Panc1 (cell line): ENCODE data around the gene BTN3A1. TPM values are rescaled to one million over a fixed set of nuclear protein-coding genes. Genes with fewer than 3 reads are reported as not detected.
"Not testable (repeated sequence)": the region's sequence is repeated elsewhere in the genome, so short reads cannot be mapped to it uniquely, and the experiment has no call there.

ENCODE experiments used
- ATAC-seq: fragments of 200-7000 bp; cut with Tn5 transposase; 2 replicates; pipeline ENCODE4 v1.9.1; 2020; ENCODE audit warnings: mild to moderate bottlenecking, moderate library complexity
- BruUV-seq: library from RNA; stranded (reverse); fragments of 400-500 nt; replicated peaks from 2 replicates; lab custom pipeline; 2021; lab: Mats Ljungman, UMichigan
- CTCF ChIA-PET: fragments of 300-600 bp; sonication (Branson Sonifier 250); formaldehyde crosslinking; loops from one replicate; lab custom pipeline; 2022; ENCODE audit warnings: antibody characterized with exemption; lab: Charles Lee
- POLR2A ChIA-PET: fragments of 300-600 bp; sonication (Branson Sonifier 250); formaldehyde crosslinking; loops from one replicate; lab custom pipeline; 2022; ENCODE audit warnings: antibody characterized with exemption; lab: Charles Lee
- DNase-seq: peaks from one replicate; pipeline ENCODE4 v3.0.0-alpha.2; 2010; ENCODE audit warnings: low read depth, low spot score
- H3K27ac ChIP-seq: 2 replicates; pipeline ENCODE4 v1.5.1; 2011; ENCODE audit warnings: mild to moderate bottlenecking, low read length, inconsistent platforms
- H3K27me3 ChIP-seq: fragments of 200-500 bp; sonication (Bioruptor generic); 2 replicates; pipeline ENCODE4 v1.6.0; 2014; ENCODE audit warnings: low read length, inconsistent platforms; ENCODE audit not compliant: control insufficient read depth, insufficient read depth
- H3K36me3 ChIP-seq: fragments of 200-500 bp; sonication (Bioruptor generic); 2 replicates; pipeline ENCODE4 v1.5.1; 2014; ENCODE audit warnings: inconsistent platforms, mild to moderate bottlenecking, low read length, moderate library complexity; ENCODE audit not compliant: control insufficient read depth, insufficient read depth
- H3K4me1 ChIP-seq: 2 replicates; pipeline ENCODE4 v1.5.1; 2011; ENCODE audit warnings: inconsistent platforms, mild to moderate bottlenecking, low read length, moderate library complexity; ENCODE audit not compliant: control insufficient read depth, insufficient read depth
- H3K4me3 ChIP-seq, 2 experiments: 2 replicates each; pipeline ENCODE4 v1.5.1; 2011 to 2012; ENCODE audit warnings: low read depth in 2 of 2, low read length in 2 of 2, mild to moderate bottlenecking in 2 of 2, inconsistent platforms in 1 of 2, moderate library complexity in 1 of 2
- H3K9me3 ChIP-seq: fragments of 200-500 bp; sonication (Bioruptor generic); 2 replicates; pipeline ENCODE4 v1.5.1; 2014; ENCODE audit warnings: low read depth, mild to moderate bottlenecking, inconsistent platforms, low read length, moderate library complexity; ENCODE audit not compliant: control insufficient read depth, insufficient read depth
- CTCF ChIP-seq: fragments of 450-650 bp; IDR thresholded peaks from 2 replicates; pipeline ENCODE4 v1.5.1; 2017; ENCODE audit warnings: mild to moderate bottlenecking
- POLR2AphosphoS5 ChIP-seq: IDR thresholded peaks from 2 replicates; pipeline ENCODE4 v1.6.1; 2012; ENCODE audit warnings: mild to moderate bottlenecking, low read depth, low read length, moderate library complexity
- REST ChIP-seq, 2 experiments: IDR thresholded peaks; 2 replicates each; pipeline ENCODE4 v1.6.1; 2011 to 2012; ENCODE audit warnings: low read depth in 2 of 2, control low read depth in 1 of 2, low read length in 1 of 2, mild to moderate bottlenecking in 1 of 2, moderate library complexity in 1 of 2; ENCODE audit not compliant: insufficient read depth in 1 of 2
- SIN3A ChIP-seq: IDR thresholded peaks from 2 replicates; pipeline ENCODE4 v1.6.1; 2012; ENCODE audit warnings: low read depth, mild to moderate bottlenecking, low read length, moderate library complexity, borderline replicate concordance; ENCODE audit not compliant: insufficient read depth
- TCF7L2 ChIP-seq: IDR thresholded peaks from 2 replicates; pipeline ENCODE4 v1.6.1; 2011; ENCODE audit warnings: mild to moderate bottlenecking, low read depth, low read length, inconsistent platforms
- in situ Hi-C: cut with HindIII; loops from 2 replicates; pipeline ENCODE4 v1.10.0; 2016; ENCODE audit warnings: low sequenced_read_pairs, low pct_unique_long_range_greater_than_20kb
- intact Hi-C: fragments of 100-400 bp; cut with micrococcal nuclease; formaldehyde crosslinking; loops from one replicate; pipeline ENCODE4 v1.10.0; 2022; ENCODE audit not compliant: unreplicated experiment
- total RNA-seq: library from RNA; stranded (reverse); gene quantifications from one replicate; pipeline ENCODE4 v1.2.1, GENCODE V29; 2021; ENCODE audit not compliant: unreplicated experiment

Gene BTN3A1
- total RNA-seq, 1 experiment from 2014 or later = 5.0 TPM

GRCh38 chr6:26418795-26419194 is 16.7 kb downstream of the BTN3A1 start:
- H3K4me1 ChIP-seq, DNase-seq, CTCF ChIA-PET, H3K27ac ChIP-seq, H3K9me3 ChIP-seq, in situ Hi-C loops, intact Hi-C loops, H3K4me3 ChIP-seq, H3K27me3 ChIP-seq, POLR2A ChIA-PET, BruUV-seq, ATAC-seq, H3K36me3 ChIP-seq: not testable (repeated sequence)

- Histone ChIP-seq H3K4me1 (peaks cover 5% of the 10 kb centered on the region; the same call in 1 of the 2 replicates), H3K4me3 (peak overlapping the region; percentile 72 to 97), H3K27ac (peak overlapping the region; percentile 90), H3K27me3 (no peaks in the 10 kb centered on the region), H3K36me3 (no peaks in the 10 kb centered on the region; the same call in 1 of the 2 replicates), H3K9me3 (no peaks in the 10 kb centered on the region; the same call in 1 of the 2 replicates)
- no peak for TF ChIP-seq REST (IDR thresholded peaks at IDR 0.05; ENCODE audit: insufficient read depth in 1 of 2, low read depth in 2 of 2, low read length in 1 of 2)
- peak; percentile 72 for TF ChIP-seq CTCF
- DNase-seq (no peak), ATAC-seq (peak; percentile 67)
- in situ Hi-C loops (no loop called here), intact Hi-C loops (loop anchor here (5.0 kb wide), 1 partner anchor 78 kb away; no protein-coding TSS in a partner anchor)
- no TSS peak for BruUV-seq
- CTCF ChIA-PET = interaction anchor here (0.7 kb wide), 1 partner anchor 87 kb away, joined by 3 read pairs; no protein-coding TSS in a partner anchor
- POLR2A ChIA-PET = no interaction called here
Observed at GRCh38 chr6:26420688-26421171, 18.7 kb downstream of the BTN3A1 start.

GRCh38 chr6:26421259-26422144 is 19.4 kb downstream of the BTN3A1 start:
- POLR2A ChIA-PET = no interaction called here
- TF ChIP-seq POLR2AphosphoS5 (no peak), TCF7L2 (no peak), SIN3A (no peak), REST (IDR thresholded peaks at IDR 0.05; ENCODE audit: insufficient read depth in 1 of 2, low read depth in 2 of 2, low read length in 1 of 2) (no peak), CTCF (no peak)
- Histone ChIP-seq H3K9me3 (no peaks in the 10 kb centered on the region; the same call in 1 of the 2 replicates), H3K4me3 (peak overlapping the region; percentile 72 to 97), H3K27me3 (no peaks in the 10 kb centered on the region), H3K4me1 (peaks cover 5% of the 10 kb centered on the region; the same call in 1 of the 2 replicates), H3K36me3 (no peaks in the 10 kb centered on the region; the same call in 1 of the 2 replicates), H3K27ac (peak overlapping the region; percentile 90)
- in situ Hi-C loops = no loop called here
- DNase-seq (peak; percentile 69), ATAC-seq (peak; percentile 100)
- BruUV-seq = TSS peak; percentile 81
- intact Hi-C loops = loop anchor here (5.0 kb wide), 1 partner anchor 79 kb away; no protein-coding TSS in a partner anchor
- CTCF ChIA-PET = interaction anchor here (0.7 kb wide), 1 partner anchor 88 kb away, joined by 3 read pairs; no protein-coding TSS in a partner anchor
